Heart left ventricle (tissue), 13 donors: ENCODE results near the gene TMEM202.

Experiments
- CTCF ChIP-seq, 12 donors: fragments of 200-600 bp; sonication (generic) in 4 of 12; IDR thresholded peaks; one replicate each; pipeline versions ENCODE4 v1.5.0 to v1.8.0; 2018 to 2022; ENCODE audit warnings: antibody characterized with exemption in 12 of 12, mild to moderate bottlenecking in 5 of 12
- POLR2A ChIP-seq, 2 donors: fragments of 450-650 bp; IDR thresholded peaks; one replicate each; pipeline ENCODE4 v1.6.1; 2017; ENCODE audit warnings: antibody characterized with exemption in 2 of 2, mild to moderate bottlenecking in 2 of 2, moderate library complexity in 2 of 2
- donor health status: ischemic (EF 13 %, LVEDD 7.1; RV severe dilation, severe dysfunction).
- donor health status: DM: no; HTN: yes; CAD: no.
- donor health status: DM: no; HTN: no; CAD: no.
- donor health status: ischemic (EF 25% LVEDD 6.9; RV normal size, moderate dysfunction).
- donor health status: ischemic (EF 25% LVEDD 5.7; RV mildly dilated, moderate dysfunction).
- donor health status: ischemic (EF 35%, LVEDD 5.7; RV mildly dilated, moderate dysfunction).
- donor health status: nonischemic (EF 11% LVEDD 7.7; RV severe dilation, severe dysfunction).
- donor health status: DM: yes; HTN: yes; CAD: no.
- donor health status: PGD.
- donor health status: ischemic (EF 29% LVEDD 5.4; RV normal size, mild dysfunction).
- donor health status: nonischemic (EF 23%, LVEDD 6.1; RV moderate dilation, normal function).

GRCh38 chr15:72450805-72451204 is 52.7 kb downstream of the TMEM202 start:
- TF ChIP-seq CTCF (IDR thresholded peaks at IDR 0.05) = no peak
- TF ChIP-seq POLR2A (IDR thresholded peaks at IDR 0.05) = no peak
